ENCODE measurements around the gene POU6F1. TPM values are rescaled to one million over a fixed set of nuclear protein-coding genes. Genes with fewer than 3 reads are reported as not detected.
A peak's percentile ranks its signal among the peaks of the same experiment; 100 is the strongest.

The POU6F1 gene
- total and polyA plus RNA-seq, 10 of the 15 experiments (the other 5 are each of a cell fraction or from before 2014, with no cell fraction given) = 0.26 to 4.2 (median 1.2) TPM

DNA sequence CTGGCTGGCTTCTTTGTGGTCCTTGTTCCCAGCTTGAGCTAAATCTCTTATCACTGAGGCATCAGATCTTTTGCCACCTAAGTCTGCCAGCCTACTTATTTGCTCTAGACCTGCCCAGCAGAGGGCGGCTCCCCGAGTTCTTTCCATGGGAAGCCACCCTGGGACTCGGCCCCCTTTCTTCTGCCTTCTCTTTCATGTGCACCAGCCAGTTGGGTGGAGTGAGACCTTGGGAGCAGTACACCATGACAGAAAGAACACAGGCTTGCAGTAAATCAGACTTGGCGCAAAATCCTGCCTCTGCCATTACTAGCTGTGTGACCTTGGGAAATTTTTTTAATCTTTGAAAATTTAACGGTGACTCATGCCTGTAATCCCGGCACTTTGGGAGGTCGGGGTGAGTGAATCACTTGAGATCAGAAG lies 44.9 kb upstream of the POU6F1 start (continued):
- TF ChIP-seq, protein P1, sequence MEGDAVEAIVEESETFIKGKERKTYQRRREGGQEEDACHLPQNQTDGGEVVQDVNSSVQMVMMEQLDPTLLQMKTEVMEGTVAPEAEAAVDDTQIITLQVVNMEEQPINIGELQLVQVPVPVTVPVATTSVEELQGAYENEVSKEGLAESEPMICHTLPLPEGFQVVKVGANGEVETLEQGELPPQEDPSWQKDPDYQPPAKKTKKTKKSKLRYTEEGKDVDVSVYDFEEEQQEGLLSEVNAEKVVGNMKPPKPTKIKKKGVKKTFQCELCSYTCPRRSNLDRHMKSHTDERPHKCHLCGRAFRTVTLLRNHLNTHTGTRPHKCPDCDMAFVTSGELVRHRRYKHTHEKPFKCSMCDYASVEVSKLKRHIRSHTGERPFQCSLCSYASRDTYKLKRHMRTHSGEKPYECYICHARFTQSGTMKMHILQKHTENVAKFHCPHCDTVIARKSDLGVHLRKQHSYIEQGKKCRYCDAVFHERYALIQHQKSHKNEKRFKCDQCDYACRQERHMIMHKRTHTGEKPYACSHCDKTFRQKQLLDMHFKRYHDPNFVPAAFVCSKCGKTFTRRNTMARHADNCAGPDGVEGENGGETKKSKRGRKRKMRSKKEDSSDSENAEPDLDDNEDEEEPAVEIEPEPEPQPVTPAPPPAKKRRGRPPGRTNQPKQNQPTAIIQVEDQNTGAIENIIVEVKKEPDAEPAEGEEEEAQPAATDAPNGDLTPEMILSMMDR (IDR thresholded peaks at IDR 0.05 in 2 of 3, conservative IDR thresholded peaks at IDR 0.05 in 1 of 3; ENCODE audit: control insufficient read depth in 2 of 3, extremely low read depth in 1 of 3, insufficient read depth in 1 of 3, low read depth in 3 of 3, low read length in 3 of 3) = peak; percentile 32 to 50 (median 40); a peak in 4 of 6 replicates
- no peak for TF ChIP-seq ASH2L (IDR thresholded peaks at IDR 0.05; ENCODE audit: borderline replicate concordance, low read depth)
- TF ChIP-seq, protein P2, sequence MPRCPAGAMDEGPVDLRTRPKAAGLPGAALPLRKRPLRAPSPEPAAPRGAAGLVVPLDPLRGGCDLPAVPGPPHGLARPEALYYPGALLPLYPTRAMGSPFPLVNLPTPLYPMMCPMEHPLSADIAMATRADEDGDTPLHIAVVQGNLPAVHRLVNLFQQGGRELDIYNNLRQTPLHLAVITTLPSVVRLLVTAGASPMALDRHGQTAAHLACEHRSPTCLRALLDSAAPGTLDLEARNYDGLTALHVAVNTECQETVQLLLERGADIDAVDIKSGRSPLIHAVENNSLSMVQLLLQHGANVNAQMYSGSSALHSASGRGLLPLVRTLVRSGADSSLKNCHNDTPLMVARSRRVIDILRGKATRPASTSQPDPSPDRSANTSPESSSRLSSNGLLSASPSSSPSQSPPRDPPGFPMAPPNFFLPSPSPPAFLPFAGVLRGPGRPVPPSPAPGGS (IDR thresholded peaks at IDR 0.05; ENCODE audit: borderline replicate concordance, insufficient read depth, low read depth, low read length, poor library complexity, severe bottlenecking) = no peak
- no peak for TF ChIP-seq FOXK2 (IDR thresholded peaks at IDR 0.05)
- no peak for TF ChIP-seq HDAC2 (IDR thresholded peaks at IDR 0.05)
- TF ChIP-seq, protein P3, sequence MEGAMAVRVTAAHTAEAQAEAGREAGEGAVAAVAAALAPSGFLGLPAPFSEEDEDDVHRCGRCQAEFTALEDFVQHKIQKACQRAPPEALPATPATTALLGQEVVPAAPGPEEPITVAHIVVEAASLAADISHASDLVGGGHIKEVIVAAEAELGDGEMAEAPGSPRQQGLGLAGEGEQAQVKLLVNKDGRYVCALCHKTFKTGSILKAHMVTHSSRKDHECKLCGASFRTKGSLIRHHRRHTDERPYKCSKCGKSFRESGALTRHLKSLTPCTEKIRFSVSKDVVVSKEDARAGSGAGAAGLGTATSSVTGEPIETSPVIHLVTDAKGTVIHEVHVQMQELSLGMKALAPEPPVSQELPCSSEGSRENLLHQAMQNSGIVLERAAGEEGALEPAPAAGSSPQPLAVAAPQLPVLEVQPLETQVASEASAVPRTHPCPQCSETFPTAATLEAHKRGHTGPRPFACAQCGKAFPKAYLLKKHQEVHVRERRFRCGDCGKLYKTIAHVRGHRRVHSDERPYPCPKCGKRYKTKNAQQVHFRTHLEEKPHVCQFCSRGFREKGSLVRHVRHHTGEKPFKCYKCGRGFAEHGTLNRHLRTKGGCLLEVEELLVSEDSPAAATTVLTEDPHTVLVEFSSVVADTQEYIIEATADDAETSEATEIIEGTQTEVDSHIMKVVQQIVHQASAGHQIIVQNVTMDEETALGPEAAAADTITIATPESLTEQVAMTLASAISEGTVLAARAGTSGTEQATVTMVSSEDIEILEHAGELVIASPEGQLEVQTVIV (IDR thresholded peaks at IDR 0.05; ENCODE audit: borderline replicate concordance, partially characterized antibody) = no peak
- TF ChIP-seq, protein P4, sequence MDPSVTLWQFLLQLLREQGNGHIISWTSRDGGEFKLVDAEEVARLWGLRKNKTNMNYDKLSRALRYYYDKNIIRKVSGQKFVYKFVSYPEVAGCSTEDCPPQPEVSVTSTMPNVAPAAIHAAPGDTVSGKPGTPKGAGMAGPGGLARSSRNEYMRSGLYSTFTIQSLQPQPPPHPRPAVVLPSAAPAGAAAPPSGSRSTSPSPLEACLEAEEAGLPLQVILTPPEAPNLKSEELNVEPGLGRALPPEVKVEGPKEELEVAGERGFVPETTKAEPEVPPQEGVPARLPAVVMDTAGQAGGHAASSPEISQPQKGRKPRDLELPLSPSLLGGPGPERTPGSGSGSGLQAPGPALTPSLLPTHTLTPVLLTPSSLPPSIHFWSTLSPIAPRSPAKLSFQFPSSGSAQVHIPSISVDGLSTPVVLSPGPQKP (IDR thresholded peaks at IDR 0.05; ENCODE audit: low read depth, low read length) = no peak
- TF ChIP-seq, protein P5, sequence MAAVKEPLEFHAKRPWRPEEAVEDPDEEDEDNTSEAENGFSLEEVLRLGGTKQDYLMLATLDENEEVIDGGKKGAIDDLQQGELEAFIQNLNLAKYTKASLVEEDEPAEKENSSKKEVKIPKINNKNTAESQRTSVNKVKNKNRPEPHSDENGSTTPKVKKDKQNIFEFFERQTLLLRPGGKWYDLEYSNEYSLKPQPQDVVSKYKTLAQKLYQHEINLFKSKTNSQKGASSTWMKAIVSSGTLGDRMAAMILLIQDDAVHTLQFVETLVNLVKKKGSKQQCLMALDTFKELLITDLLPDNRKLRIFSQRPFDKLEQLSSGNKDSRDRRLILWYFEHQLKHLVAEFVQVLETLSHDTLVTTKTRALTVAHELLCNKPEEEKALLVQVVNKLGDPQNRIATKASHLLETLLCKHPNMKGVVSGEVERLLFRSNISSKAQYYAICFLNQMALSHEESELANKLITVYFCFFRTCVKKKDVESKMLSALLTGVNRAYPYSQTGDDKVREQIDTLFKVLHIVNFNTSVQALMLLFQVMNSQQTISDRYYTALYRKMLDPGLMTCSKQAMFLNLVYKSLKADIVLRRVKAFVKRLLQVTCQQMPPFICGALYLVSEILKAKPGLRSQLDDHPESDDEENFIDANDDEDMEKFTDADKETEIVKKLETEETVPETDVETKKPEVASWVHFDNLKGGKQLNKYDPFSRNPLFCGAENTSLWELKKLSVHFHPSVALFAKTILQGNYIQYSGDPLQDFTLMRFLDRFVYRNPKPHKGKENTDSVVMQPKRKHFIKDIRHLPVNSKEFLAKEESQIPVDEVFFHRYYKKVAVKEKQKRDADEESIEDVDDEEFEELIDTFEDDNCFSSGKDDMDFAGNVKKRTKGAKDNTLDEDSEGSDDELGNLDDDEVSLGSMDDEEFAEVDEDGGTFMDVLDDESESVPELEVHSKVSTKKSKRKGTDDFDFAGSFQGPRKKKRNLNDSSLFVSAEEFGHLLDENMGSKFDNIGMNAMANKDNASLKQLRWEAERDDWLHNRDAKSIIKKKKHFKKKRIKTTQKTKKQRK (IDR thresholded peaks at IDR 0.05; ENCODE audit: low read depth, low read length) = no peak
- TF ChIP-seq SMAD1 (IDR thresholded peaks at IDR 0.05; ENCODE audit: low read depth, partially characterized antibody) = no peak
- TF ChIP-seq, protein P6, sequence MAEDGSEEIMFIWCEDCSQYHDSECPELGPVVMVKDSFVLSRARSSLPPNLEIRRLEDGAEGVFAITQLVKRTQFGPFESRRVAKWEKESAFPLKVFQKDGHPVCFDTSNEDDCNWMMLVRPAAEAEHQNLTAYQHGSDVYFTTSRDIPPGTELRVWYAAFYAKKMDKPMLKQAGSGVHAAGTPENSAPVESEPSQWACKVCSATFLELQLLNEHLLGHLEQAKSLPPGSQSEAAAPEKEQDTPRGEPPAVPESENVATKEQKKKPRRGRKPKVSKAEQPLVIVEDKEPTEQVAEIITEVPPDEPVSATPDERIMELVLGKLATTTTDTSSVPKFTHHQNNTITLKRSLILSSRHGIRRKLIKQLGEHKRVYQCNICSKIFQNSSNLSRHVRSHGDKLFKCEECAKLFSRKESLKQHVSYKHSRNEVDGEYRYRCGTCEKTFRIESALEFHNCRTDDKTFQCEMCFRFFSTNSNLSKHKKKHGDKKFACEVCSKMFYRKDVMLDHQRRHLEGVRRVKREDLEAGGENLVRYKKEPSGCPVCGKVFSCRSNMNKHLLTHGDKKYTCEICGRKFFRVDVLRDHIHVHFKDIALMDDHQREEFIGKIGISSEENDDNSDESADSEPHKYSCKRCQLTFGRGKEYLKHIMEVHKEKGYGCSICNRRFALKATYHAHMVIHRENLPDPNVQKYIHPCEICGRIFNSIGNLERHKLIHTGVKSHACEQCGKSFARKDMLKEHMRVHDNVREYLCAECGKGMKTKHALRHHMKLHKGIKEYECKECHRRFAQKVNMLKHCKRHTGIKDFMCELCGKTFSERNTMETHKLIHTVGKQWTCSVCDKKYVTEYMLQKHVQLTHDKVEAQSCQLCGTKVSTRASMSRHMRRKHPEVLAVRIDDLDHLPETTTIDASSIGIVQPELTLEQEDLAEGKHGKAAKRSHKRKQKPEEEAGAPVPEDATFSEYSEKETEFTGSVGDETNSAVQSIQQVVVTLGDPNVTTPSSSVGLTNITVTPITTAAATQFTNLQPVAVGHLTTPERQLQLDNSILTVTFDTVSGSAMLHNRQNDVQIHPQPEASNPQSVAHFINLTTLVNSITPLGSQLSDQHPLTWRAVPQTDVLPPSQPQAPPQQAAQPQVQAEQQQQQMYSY (CRISPR knock-in tag; IDR thresholded peaks at IDR 0.05) = no peak
- TF ChIP-seq ATF7 (IDR thresholded peaks at IDR 0.05; ENCODE audit: low read depth) = no peak
